GM12878 (cell line): ENCODE data around the gene JHY. TPM values are rescaled to one million over a fixed set of nuclear protein-coding genes. Genes with fewer than 3 reads are reported as not detected.

Experiments used
- ATAC-seq: fragments of 200-7000 bp; cut with Tn5 transposase; 3 replicates; pipeline ENCODE4 v1.9.1; 2020; ENCODE audit warnings: mild to moderate bottlenecking, moderate library complexity
- BruUV-seq: library from RNA; stranded (reverse); fragments of 400-500 nt; replicated peaks from 2 replicates; lab custom pipeline; 2021; lab: Mats Ljungman, UMichigan
- CTCF ChIA-PET: fragments of 300-600 bp; sonication (Branson Sonifier 250); formaldehyde crosslinking; extraction: SDS; loops from one replicate; lab custom pipeline; 2021; ENCODE audit warnings: inconsistent platforms; lab: Yijun Ruan, JAX
- POLR2A ChIA-PET: fragments of 350-600 bp; formaldehyde crosslinking; extraction: SDS; loops from one replicate; lab custom pipeline; 2021; ENCODE audit warnings: inconsistent platforms; lab: Charles Lee
- RAD21 ChIA-PET: fragments of 300-600 bp; sonication (Branson Sonifier 250); formaldehyde crosslinking; loops from one replicate; lab custom pipeline; 2023; ENCODE audit warnings: antibody characterized with exemption; ENCODE audit not compliant: unreplicated experiment; lab: Charles Lee
- SMC1A ChIA-PET: fragments of 300-600 bp; sonication (Branson Sonifier 250); formaldehyde crosslinking; loops from one replicate; lab custom pipeline; 2023; ENCODE audit not compliant: unreplicated experiment, uncharacterized antibody; lab: Charles Lee
- DNase-seq: peaks from one replicate; pipeline ENCODE4 v3.0.0-alpha.2; 2011; ENCODE audit warnings: low read depth, low spot score
- FAIRE-seq: peaks from 3 replicates; lab custom pipeline; 2011; peaks lifted over from hg19 to GRCh38; lab: Jason Lieb, UNC
- H2AFZ ChIP-seq: 2 replicates; pipeline ENCODE4 v1.6.0; 2011; ENCODE audit warnings: low read depth, low read length, control low read depth; ENCODE audit not compliant: control insufficient read depth
- H3K27ac ChIP-seq: 2 replicates; pipeline ENCODE4 v1.5.1; 2011; ENCODE audit warnings: control low read depth; ENCODE audit not compliant: control insufficient read depth, insufficient read depth
- H3K27me3 ChIP-seq, 2 experiments: replicated peaks in 1 of 2; 2 replicates each; pipeline versions ENCODE4 v1.6.0 to v1.6.1; 2011; ENCODE audit warnings: low read length in 1 of 2; ENCODE audit not compliant: control insufficient read depth in 2 of 2, insufficient read depth in 2 of 2
- H3K36me3 ChIP-seq, 2 experiments: 2 replicates each; pipeline ENCODE4 v1.5.1; 2011; ENCODE audit warnings: low read length in 1 of 2; ENCODE audit not compliant: control insufficient read depth in 2 of 2, insufficient read depth in 2 of 2
- H3K4me1 ChIP-seq: 2 replicates; pipeline ENCODE4 v1.6.1; 2011; ENCODE audit warnings: mild to moderate bottlenecking, low read length, moderate library complexity, mixed read lengths; ENCODE audit not compliant: control insufficient read depth, insufficient read depth
- H3K4me2 ChIP-seq: 2 replicates; pipeline ENCODE4 v1.6.0; 2011; ENCODE audit warnings: control low read depth; ENCODE audit not compliant: control insufficient read depth, insufficient read depth
- H3K4me3 ChIP-seq: fragments of 200-600 bp; sonication (generic); 2 replicates; pipeline ENCODE4 v1.5.1; 2016
- H3K79me2 ChIP-seq: 2 replicates; pipeline ENCODE4 v1.6.0; 2011; ENCODE audit warnings: low read length; ENCODE audit not compliant: control insufficient read depth, insufficient read depth
- H3K9ac ChIP-seq: 2 replicates; pipeline ENCODE4 v1.8.0; 2011; ENCODE audit warnings: low read length, control low read depth, mixed read lengths; ENCODE audit not compliant: control insufficient read depth, insufficient read depth
- H3K9me3 ChIP-seq: replicated peaks from 3 replicates; pipeline ENCODE4 v1.5.1; 2011; ENCODE audit warnings: mild to moderate bottlenecking, low read length; ENCODE audit not compliant: control insufficient read depth, insufficient read depth
- H4K20me1 ChIP-seq: 2 replicates; pipeline ENCODE4 v1.6.0; 2011; ENCODE audit not compliant: control insufficient read depth, insufficient read depth
- BCL3 ChIP-seq: IDR thresholded peaks from 2 replicates; pipeline ENCODE4 v1.6.1; 2011; ENCODE audit warnings: borderline replicate concordance, low read depth, mild to moderate bottlenecking, moderate library complexity, low read length; ENCODE audit not compliant: insufficient read depth, poor library complexity, severe bottlenecking
- BCLAF1 ChIP-seq: fragments of 450-650 bp; IDR thresholded peaks from 2 replicates; pipeline ENCODE4 v1.6.1; 2017; ENCODE audit warnings: antibody characterized with exemption, mild to moderate bottlenecking, moderate library complexity
- EP300 ChIP-seq, 2 experiments: fragments of 150-350 bp in 1 of 2; IDR thresholded peaks; 2 replicates each; pipeline ENCODE4 v1.6.1; 2011 to 2012; ENCODE audit warnings: low read depth in 2 of 2, low read length in 2 of 2, borderline replicate concordance in 1 of 2, improper control_type of control experiment in 1 of 2, inconsistent platforms in 1 of 2; ENCODE audit not compliant: control insufficient read depth in 1 of 2
- FOXK2 ChIP-seq: fragments of 450-650 bp; IDR thresholded peaks from 2 replicates; pipeline ENCODE4 v1.6.1; 2017; ENCODE audit warnings: mild to moderate bottlenecking, moderate library complexity
- IRF3 ChIP-seq: fragments of 450-650 bp; IDR thresholded peaks from 2 replicates; pipeline ENCODE4 v1.6.1; 2014; ENCODE audit warnings: mild to moderate bottlenecking
- MYC ChIP-seq: IDR thresholded peaks from 2 replicates; pipeline ENCODE4 v1.6.1; 2011; ENCODE audit warnings: mild to moderate bottlenecking, low read length, moderate library complexity, inconsistent platforms; ENCODE audit not compliant: insufficient read depth, insufficient replicate concordance, insufficient read length, severe bottlenecking
- NFXL1 ChIP-seq: fragments of 450-650 bp; IDR thresholded peaks from 2 replicates; pipeline ENCODE4 v1.6.1; 2017; ENCODE audit warnings: antibody characterized with exemption, mild to moderate bottlenecking, borderline replicate concordance
- RCOR1 ChIP-seq: conservative IDR thresholded peaks from 2 replicates; pipeline ENCODE4 v1.6.1; 2012; ENCODE audit warnings: low read depth, low read length, improper control_type of control experiment
- RELB ChIP-seq: fragments of 450-650 bp; IDR thresholded peaks from 2 replicates; pipeline ENCODE4 v1.6.1; 2017; ENCODE audit warnings: low read depth, mild to moderate bottlenecking, moderate library complexity
- TARDBP ChIP-seq: IDR thresholded peaks from 2 replicates; pipeline ENCODE4 v1.6.1; 2016; ENCODE audit warnings: borderline replicate concordance
- WRNIP1 ChIP-seq: IDR thresholded peaks from 2 replicates; pipeline ENCODE4 v1.6.1; 2011; ENCODE audit warnings: low read depth, low read length, improper control_type of control experiment, borderline replicate concordance
- WGBS: methylation state at CpG from one replicate; pipeline ENCODE4 v1.1.6; 2016; ENCODE audit warnings: low lambda C conversion rate; ENCODE audit not compliant: insufficient replicate concordance, insufficient coverage; ENCODE audit errors: missing lambda C conversion rate; 5-methylcytosine and 5-hydroxymethylcytosine counted together
- in situ Hi-C: fragments of 300-500 bp; cut with MboI; formaldehyde crosslinking; loops from 9 replicates; pipeline ENCODE4 v1.14.3; 2018; ENCODE audit warnings: mixed read lengths
- intact Hi-C: fragments of 100-400 bp; cut with micrococcal nuclease; formaldehyde crosslinking; loops from one replicate; pipeline ENCODE4 v1.14.2; 2022; ENCODE audit not compliant: unreplicated experiment
- polyA plus RNA-seq, 11 experiments: library from polyadenylated mRNA; depleted of rRNA in 4 of 11; unstranded in 6 of 11; stranded (reverse) in 5 of 11; fragments of >200 nt; fragmentation: Nextera tagmentation in 4 of 11; fragmentation: Illumina TruSeq in 1 of 11; extraction: Ambion mirVana in 4 of 11; extraction: Trizol in 1 of 11; gene quantifications; 1 replicate in 1 of 11; 2 replicates in 10 of 11; pipeline versions ENCODE4 v1.2.1 to v1.2.3, GENCODE V29; 2011 to 2016; ENCODE audit warnings: inconsistent platforms in 2 of 11, missing spikeins in 2 of 11, low read depth in 1 of 11
- total RNA-seq, 4 experiments: library from RNA; depleted of rRNA in 3 of 4; stranded (reverse); fragments of >200 nt in 3 of 4; fragmentation: Illumina TruSeq in 1 of 4; extraction: Trizol in 1 of 4; gene quantifications; 2 replicates each; pipeline versions ENCODE4 v1.2.1 to v1.2.3, GENCODE V29; 2013 to 2021

The JHY gene
- total and polyA plus RNA-seq, 10 of the 15 experiments (the other 5 are each of a cell fraction or from before 2014, with no cell fraction given), result 0.90 to 7.1 (median 5.5) TPM

DNA sequence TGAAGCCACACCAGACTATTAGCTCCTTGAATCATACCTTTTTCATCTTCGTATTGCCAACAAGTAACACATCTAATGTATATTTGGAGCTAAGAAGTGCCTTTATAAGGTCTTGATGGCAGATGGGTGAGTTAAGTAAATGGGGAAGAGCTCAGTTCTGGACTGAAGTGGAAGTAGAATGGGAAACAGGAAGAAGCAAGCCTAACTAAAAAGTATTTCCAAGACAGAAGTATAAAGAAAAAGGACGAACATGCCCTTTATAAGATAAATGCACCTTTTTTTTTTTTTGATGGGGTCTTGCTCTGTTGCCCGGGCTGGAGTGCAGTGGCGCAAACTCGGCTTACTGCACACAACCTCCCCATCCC is 29.8 kb upstream of the JHY start (continued):
- no peak for TF ChIP-seq EP300 (IDR thresholded peaks at IDR 0.05; ENCODE audit: borderline replicate concordance in 1 of 2, control insufficient read depth in 1 of 2, low read depth in 2 of 2, low read length in 2 of 2)

DNA sequence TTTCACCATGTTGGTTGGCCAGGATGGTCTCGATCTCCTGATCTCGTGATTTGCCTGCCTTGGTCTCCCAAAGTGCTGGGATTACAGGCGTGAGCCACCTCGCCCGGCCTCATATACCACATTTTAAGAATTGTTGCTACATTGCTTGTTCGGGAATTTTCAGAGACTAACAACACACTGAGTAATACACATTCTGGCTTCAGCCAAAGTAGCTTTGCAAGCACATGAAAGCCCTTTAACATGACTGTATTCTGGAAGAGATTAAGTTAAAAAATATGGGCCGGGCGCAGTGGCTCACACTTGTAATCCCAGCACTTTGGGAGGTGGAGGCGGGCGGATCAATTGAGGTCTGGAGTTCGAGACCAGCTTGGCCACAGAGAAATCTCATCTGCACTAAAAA is 29.3 kb upstream of the JHY start:
- H3K4me3 ChIP-seq, result no peak overlapping the region
- ChIA-PET RAD21 (interaction anchor here (0.7 to 11.7 kb wide), 30 partner anchors 8 to 273 kb away, joined by 3 to 293 read pairs (median 8); partner anchors contain the start of genes CRTAM and HSPA8), SMC1A (interaction anchor here (1.0 to 21.9 kb wide), 32 partner anchors 11 to 274 kb away, joined by 3 to 485 read pairs (median 10); partner anchors contain the start of gene CRTAM), POLR2A (interaction anchor here (0.6 to 4.5 kb wide), 9 partner anchors 9 to 200 kb away, joined by 3 to 34 read pairs (median 8); no protein-coding TSS in a partner anchor), CTCF (interaction anchor here (0.8 to 31.9 kb wide), 29 partner anchors 9 to 638 kb away, joined by 3 to 869 read pairs (median 27); partner anchors contain the start of genes CRTAM and HSPA8)
- H3K9me3 ChIP-seq, result no peaks in the 10 kb centered on the region
- peaks cover 24% of the 10 kb centered on the region for H3K4me1 ChIP-seq
- intact Hi-C loops, result no loop called here
- no peaks in the 10 kb centered on the region for H3K79me2 ChIP-seq
- in situ Hi-C loops, result loop anchor here (5.0 kb wide), 1 partner anchor 56 kb away; no protein-coding TSS in a partner anchor
- H3K27ac ChIP-seq, result no peak overlapping the region
- no peak for ATAC-seq
- H4K20me1 ChIP-seq, result no peaks in the 10 kb centered on the region
- H3K4me2 ChIP-seq, result no peak overlapping the region
- WGBS, result 91% methylated on average over 11 of the region's 11 CpGs
- TF ChIP-seq BCLAF1 (no peak), RELB (no peak), BCL3 (no peak), FOXK2 (no peak), NFXL1 (no peak), IRF3 (no peak), MYC (no peak), TARDBP (no peak), RCOR1 (no peak), WRNIP1 (no peak)
- BruUV-seq, result no TSS peak
- FAIRE-seq, result no peak
- H3K9ac ChIP-seq, result no peak overlapping the region
- no peaks in the 10 kb centered on the region for H3K27me3 ChIP-seq
- H3K36me3 ChIP-seq, result no peaks in the 10 kb centered on the region
- no peak overlapping the region for H2AFZ ChIP-seq
- no peak for DNase-seq
